PC-9 (cell line): ENCODE results near the gene ACOT12. TPM values are rescaled to one million over a fixed set of nuclear protein-coding genes. Genes with fewer than 3 reads are reported as not detected.

Experiments used
- BruUV-seq: library from RNA; stranded (reverse); fragments of 400-500 nt; replicated peaks from 2 replicates; lab custom pipeline; 2021; lab: Mats Ljungman, UMichigan
- CTCF ChIA-PET: fragments of 300-600 bp; sonication (Branson Sonifier 250); formaldehyde crosslinking; loops from one replicate; lab custom pipeline; 2022; ENCODE audit warnings: antibody characterized with exemption; lab: Charles Lee
- POLR2A ChIA-PET: fragments of 300-600 bp; sonication (Branson Sonifier 250); formaldehyde crosslinking; loops from one replicate; lab custom pipeline; 2022; ENCODE audit warnings: antibody characterized with exemption; ENCODE audit not compliant: unreplicated experiment; lab: Charles Lee
- DNase-seq, 2 experiments: peaks; one replicate each; pipeline versions ENCODE4 v3.0.0 to v3.0.0-alpha.2; 2015 to 2022; ENCODE audit warnings: mixed read lengths in 1 of 2
- H2AFZ ChIP-seq: fragments of 200-600 bp; sonication (generic); 2 replicates; pipeline ENCODE4 v1.8.1; 2017; ENCODE audit warnings: antibody characterized with exemption
- H3F3A ChIP-seq: fragments of 200-600 bp; sonication (generic); 2 replicates; pipeline ENCODE4 v1.8.1; 2017; ENCODE audit warnings: antibody characterized with exemption, mild to moderate bottlenecking, low read depth; ENCODE audit not compliant: insufficient read depth
- H3K27ac ChIP-seq: fragments of 200-600 bp; sonication (generic); 2 replicates; pipeline ENCODE4 v1.6.1; 2016; ENCODE audit warnings: mixed run types
- H3K27me3 ChIP-seq: fragments of 200-600 bp; sonication (generic); 2 replicates; pipeline ENCODE4 v1.6.1; 2016; ENCODE audit warnings: low read depth, mixed run types; ENCODE audit not compliant: insufficient read depth
- H3K36me3 ChIP-seq: fragments of 200-600 bp; sonication (generic); 2 replicates; pipeline ENCODE4 v1.6.1; 2016; ENCODE audit warnings: low read depth, mixed run types
- H3K4me1 ChIP-seq: fragments of 200-600 bp; sonication (generic); replicated peaks from 2 replicates; pipeline ENCODE4 v1.6.1; 2016; ENCODE audit warnings: mixed run types; ENCODE audit not compliant: insufficient read depth
- H3K4me2 ChIP-seq: fragments of 200-600 bp; sonication (generic); 2 replicates; pipeline ENCODE4 v1.6.1; 2017; ENCODE audit warnings: mixed run types
- H3K4me3 ChIP-seq: fragments of 200-600 bp; sonication (generic); 2 replicates; pipeline ENCODE4 v1.6.1; 2016; ENCODE audit warnings: mixed run types
- H3K79me2 ChIP-seq: fragments of 200-600 bp; sonication (generic); 2 replicates; pipeline ENCODE4 v1.6.1; 2017; ENCODE audit warnings: low read depth, mixed run types
- H3K9me2 ChIP-seq: fragments of 200-600 bp; sonication (generic); 2 replicates; pipeline ENCODE4 v1.8.1; 2017; ENCODE audit warnings: mild to moderate bottlenecking; ENCODE audit not compliant: insufficient read depth
- H3K9me3 ChIP-seq: fragments of 200-600 bp; sonication (generic); 2 replicates; pipeline ENCODE4 v1.8.1; 2016; ENCODE audit warnings: low read depth; ENCODE audit not compliant: insufficient read depth
- H4K20me1 ChIP-seq: fragments of 200-600 bp; sonication (generic); 2 replicates; pipeline ENCODE4 v1.8.1; 2017; ENCODE audit not compliant: insufficient read depth
- EZH2 ChIP-seq: fragments of 200-600 bp; sonication (generic); IDR thresholded peaks from 2 replicates; pipeline ENCODE4 v1.8.0; 2017; ENCODE audit warnings: antibody characterized with exemption, low read depth
- intact Hi-C: fragments of 100-400 bp; cut with micrococcal nuclease; formaldehyde crosslinking; loops from one replicate; pipeline ENCODE4 v1.10.0; 2022; ENCODE audit not compliant: unreplicated experiment
- total RNA-seq: library from RNA; stranded (reverse); gene quantifications from 2 replicates; pipeline ENCODE4 v1.2.3, GENCODE V29; 2021
- TF ChIP-seq, protein P1 (sequence below): fragments of 200-600 bp; sonication (generic); conservative IDR thresholded peaks from 2 replicates; pipeline ENCODE4 v1.6.1; 2017; ENCODE audit warnings: mixed run types, antibody characterized with exemption, mild to moderate bottlenecking, moderate library complexity

ACOT12 gene
- total RNA-seq, 1 experiment from 2014 or later, result not detected

DNA sequence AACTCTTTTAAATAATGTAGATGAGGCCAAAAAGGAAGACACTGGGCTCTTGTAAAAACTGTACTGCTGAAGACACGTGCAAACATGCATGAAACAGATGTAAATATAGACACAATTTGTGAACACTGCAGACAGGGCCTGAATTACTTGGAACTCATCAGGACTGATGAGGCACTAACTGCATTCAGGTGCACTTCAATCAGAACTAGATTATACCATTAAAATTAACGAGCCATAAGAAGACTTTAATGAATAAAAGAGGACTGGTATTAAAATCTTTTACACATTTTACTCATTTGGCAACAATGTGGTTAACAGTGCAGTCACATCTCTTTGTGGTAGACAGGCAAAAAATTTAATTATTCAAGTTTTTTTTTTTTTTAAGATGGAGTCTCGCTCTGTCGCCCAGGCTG is 105.9 kb downstream of the ACOT12 start:
- intact Hi-C loops, result no loop called here
- TF ChIP-seq, protein P1, sequence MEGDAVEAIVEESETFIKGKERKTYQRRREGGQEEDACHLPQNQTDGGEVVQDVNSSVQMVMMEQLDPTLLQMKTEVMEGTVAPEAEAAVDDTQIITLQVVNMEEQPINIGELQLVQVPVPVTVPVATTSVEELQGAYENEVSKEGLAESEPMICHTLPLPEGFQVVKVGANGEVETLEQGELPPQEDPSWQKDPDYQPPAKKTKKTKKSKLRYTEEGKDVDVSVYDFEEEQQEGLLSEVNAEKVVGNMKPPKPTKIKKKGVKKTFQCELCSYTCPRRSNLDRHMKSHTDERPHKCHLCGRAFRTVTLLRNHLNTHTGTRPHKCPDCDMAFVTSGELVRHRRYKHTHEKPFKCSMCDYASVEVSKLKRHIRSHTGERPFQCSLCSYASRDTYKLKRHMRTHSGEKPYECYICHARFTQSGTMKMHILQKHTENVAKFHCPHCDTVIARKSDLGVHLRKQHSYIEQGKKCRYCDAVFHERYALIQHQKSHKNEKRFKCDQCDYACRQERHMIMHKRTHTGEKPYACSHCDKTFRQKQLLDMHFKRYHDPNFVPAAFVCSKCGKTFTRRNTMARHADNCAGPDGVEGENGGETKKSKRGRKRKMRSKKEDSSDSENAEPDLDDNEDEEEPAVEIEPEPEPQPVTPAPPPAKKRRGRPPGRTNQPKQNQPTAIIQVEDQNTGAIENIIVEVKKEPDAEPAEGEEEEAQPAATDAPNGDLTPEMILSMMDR, result no peak
- TF ChIP-seq EZH2, result no peak
- no peaks in the 10 kb centered on the region for H3K4me1 ChIP-seq
- no peak overlapping the region for H3K27ac ChIP-seq
- no TSS peak for BruUV-seq
- H3K79me2 ChIP-seq, result peaks cover 26% of the 10 kb centered on the region
- H3K9me3 ChIP-seq, result peaks cover 9% of the 10 kb centered on the region; the same call in 1 of the 2 replicates
- DNase-seq, result no peak
- H3F3A ChIP-seq, result no peaks in the 10 kb centered on the region
- CTCF ChIA-PET, result no interaction called here
- H3K36me3 ChIP-seq, result no peaks in the 10 kb centered on the region
- H3K4me3 ChIP-seq, result no peak overlapping the region
- no peaks in the 10 kb centered on the region for H3K27me3 ChIP-seq
- no peak overlapping the region for H2AFZ ChIP-seq
- POLR2A ChIA-PET, result no interaction called here
- H3K9me2 ChIP-seq, result no peaks in the 10 kb centered on the region
- no peaks in the 10 kb centered on the region; the same call in 1 of the 2 replicates for H4K20me1 ChIP-seq
- no peak overlapping the region for H3K4me2 ChIP-seq

DNA sequence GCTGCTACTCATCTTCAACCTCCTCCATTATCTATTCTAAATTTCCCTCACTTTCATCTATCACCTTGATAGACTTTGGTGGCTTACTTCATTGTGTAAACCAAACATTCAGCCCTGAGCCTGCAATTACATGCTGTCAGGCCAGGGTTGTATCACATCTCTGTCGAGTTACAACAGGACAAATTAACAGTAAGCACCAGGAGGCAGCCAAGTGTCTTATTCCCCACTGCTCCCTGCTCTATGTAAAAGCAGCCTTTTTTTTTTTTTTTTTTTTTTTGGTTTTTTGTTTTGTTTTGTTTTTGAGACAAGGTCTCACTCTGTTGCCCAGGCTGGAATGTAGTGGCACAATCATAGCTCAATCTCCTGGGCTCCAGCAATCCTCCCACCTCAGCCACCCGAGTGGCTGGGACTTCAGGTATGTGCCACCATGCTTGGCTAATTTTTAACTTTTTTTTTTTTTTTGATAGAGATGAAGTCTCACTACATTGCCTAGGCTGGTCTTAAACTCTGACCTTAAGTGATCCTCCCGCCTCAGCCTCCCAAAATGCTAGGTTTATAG is 107.8 kb downstream of the ACOT12 start:
- Histone ChIP-seq H3K27me3 (no peaks in the 10 kb centered on the region), H3K36me3 (no peaks in the 10 kb centered on the region), H3K27ac (no peak overlapping the region), H3F3A (no peaks in the 10 kb centered on the region), H3K9me3 (no peaks in the 10 kb centered on the region), H3K4me1 (no peaks in the 10 kb centered on the region), H2AFZ (no peak overlapping the region), H3K79me2 (peaks cover 8% of the 10 kb centered on the region; the same call in 1 of the 2 replicates), H3K4me3 (no peak overlapping the region), H4K20me1 (no peaks in the 10 kb centered on the region; the same call in 1 of the 2 replicates), H3K4me2 (no peak overlapping the region), H3K9me2 (no peaks in the 10 kb centered on the region)
- ChIA-PET POLR2A (no interaction called here), CTCF (interaction anchor here (1.7 kb wide), 1 partner anchor 13 kb away, joined by 7 read pairs; no protein-coding TSS in a partner anchor)
- TF ChIP-seq EZH2, result no peak
- TF ChIP-seq, protein P1, result no peak
- intact Hi-C loops, result no loop called here
- no TSS peak for BruUV-seq
- no peak for DNase-seq

DNA sequence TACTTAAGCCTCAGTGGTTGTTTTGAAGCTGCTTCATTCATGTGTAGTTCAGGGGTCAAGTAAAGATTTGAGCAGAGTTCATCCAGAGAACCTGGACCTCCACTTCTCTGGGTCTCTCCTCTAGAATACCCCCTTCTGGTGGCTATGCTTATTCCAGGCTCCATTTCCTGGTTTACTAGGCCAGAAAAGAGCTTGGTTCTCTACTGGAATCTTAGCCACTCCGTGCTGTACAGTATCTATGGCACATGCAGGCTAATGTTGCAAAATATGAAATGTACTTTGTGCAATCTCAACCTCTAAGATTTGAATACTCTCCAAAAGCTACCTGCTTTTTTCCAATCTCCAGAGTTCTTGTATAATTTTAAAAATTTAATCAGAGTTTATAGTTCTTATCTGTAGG is 110.0 kb downstream of the ACOT12 start:
- Histone ChIP-seq H3K4me1 (no peaks in the 10 kb centered on the region), H3K27me3 (no peaks in the 10 kb centered on the region), H3K27ac (no peak overlapping the region), H2AFZ (no peak overlapping the region), H3K79me2 (no peaks in the 10 kb centered on the region), H3F3A (no peaks in the 10 kb centered on the region), H3K4me3 (no peak overlapping the region), H3K4me2 (no peak overlapping the region), H3K36me3 (no peaks in the 10 kb centered on the region), H4K20me1 (no peaks in the 10 kb centered on the region; the same call in 1 of the 2 replicates), H3K9me3 (no peaks in the 10 kb centered on the region), H3K9me2 (no peaks in the 10 kb centered on the region)
- BruUV-seq, result no TSS peak
- POLR2A ChIA-PET, result no interaction called here
- CTCF ChIA-PET, result no interaction called here
- DNase-seq, result no peak
- TF ChIP-seq EZH2, result no peak
- TF ChIP-seq, protein P1, result no peak
- intact Hi-C loops, result no loop called here

Other genes with a start within 250 kb of the ACOT12 start
- gene CKMT2, start 160.8 kb downstream of the ACOT12 start, total RNA-seq, result not detected in 2 replicates
- 22.0 and 30.1 TPM in 2 replicates for gene ZCCHC9, start 92.5 kb downstream of the ACOT12 start, total RNA-seq